HG02870 (cell line): ENCODE data around the gene LRRC8A.
"Not testable (repeated sequence)": the region's sequence is repeated elsewhere in the genome, so short reads cannot be mapped to it uniquely, and the experiment has no call there.

Source experiments
- ATAC-seq: cut with Tn5 transposase; IDR thresholded peaks from one replicate; pipeline ENCODE4 v1.9.1; 2021; ENCODE audit warnings: mild to moderate bottlenecking, moderate library complexity; ENCODE audit not compliant: unreplicated experiment

Gene LRRC8A

DNA sequence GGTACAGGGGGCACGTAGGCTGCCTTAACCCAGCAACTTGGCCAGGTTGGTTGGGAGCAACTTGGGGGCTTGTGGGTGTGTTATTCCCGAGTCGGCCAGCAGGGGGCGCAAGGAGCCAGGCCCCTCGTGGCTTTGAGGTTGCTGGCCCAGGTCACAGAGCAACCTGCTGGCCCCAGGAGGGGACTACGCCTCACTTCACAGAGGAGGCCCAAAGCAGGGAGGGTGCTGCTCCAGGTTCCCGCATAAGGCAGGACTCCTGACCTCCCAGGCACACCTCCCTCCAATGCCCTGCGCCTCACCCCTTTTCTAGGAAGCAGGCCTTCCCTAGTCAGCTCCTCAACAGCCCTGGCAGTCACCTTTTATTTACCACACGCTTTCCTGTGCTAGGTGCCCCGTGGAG, 18.3 kb upstream of the LRRC8A start:
- ATAC-seq, result no peak

DNA sequence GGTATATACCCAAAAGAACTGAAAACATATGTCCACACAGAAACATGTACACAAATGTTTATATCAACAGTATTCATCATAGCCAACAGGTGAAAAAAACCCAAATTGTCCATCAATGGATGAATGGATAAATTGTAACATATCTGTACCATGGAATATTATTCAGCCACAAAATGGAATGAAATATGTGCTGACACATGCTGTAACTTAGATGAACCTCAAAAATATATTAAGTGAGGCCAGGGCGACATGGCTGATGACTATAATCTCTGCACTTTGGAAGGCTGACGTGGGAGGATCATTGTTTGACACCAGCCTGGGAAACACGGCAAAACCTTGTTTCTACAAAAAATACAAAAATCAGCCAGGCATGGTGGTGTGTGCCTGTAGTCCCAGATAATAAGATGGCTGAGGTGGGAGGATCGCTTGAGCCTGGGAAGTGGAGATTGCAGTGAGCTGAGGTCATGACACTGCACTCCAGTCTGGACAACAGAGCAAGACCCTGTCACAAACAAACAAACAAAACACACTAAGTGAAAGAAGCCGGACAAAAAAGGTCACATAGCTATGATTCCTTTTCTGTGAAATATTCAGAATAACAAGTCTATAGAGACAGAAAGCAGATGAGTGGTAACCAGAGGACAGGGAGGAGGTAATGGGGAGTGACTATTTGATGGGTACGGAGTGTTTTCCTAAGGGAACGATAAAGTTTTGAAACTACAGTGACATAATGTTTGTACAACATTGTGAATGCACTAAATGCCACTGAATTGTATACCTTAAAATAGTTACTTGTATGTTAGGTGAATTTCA, 11.6 kb upstream of the LRRC8A start:
- ATAC-seq, result no peak

DNA sequence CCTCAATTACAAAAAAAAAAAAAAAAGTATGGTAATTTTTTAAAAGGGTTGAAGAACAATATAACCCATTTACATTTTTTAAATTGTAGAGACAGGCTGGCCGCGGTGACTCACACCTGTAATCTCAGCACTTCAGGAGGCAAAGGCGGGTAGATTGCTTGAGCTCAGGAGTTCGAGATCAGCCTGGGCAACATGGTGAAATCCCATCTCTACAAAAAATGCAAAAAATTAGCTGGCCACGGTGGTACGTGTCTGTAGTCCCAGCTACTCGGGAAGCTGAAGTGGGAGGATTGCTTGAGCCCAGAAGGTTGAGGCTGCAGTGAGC, 11.0 kb upstream of the LRRC8A start:
- not testable (repeated sequence) for ATAC-seq

DNA sequence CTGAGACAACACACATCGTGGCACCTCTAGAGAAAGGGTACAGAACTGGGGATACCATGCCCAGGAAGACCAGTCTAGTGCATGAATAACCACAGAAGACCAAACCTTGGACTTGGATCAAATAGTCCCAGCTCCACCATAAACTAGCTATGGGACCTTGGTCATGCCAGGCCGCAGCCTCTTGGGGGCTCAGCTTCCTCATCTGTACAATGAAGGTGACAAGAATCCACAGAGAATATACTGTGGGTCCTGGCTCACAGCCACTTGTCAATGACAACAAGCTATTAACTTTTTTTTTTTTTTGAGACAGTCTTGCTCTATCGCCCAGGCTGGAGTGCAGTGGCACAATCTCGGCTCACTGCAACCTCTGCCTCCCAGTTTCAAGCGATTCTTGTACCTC, 4.1 kb upstream of the LRRC8A start:
- ATAC-seq, result no peak

DNA sequence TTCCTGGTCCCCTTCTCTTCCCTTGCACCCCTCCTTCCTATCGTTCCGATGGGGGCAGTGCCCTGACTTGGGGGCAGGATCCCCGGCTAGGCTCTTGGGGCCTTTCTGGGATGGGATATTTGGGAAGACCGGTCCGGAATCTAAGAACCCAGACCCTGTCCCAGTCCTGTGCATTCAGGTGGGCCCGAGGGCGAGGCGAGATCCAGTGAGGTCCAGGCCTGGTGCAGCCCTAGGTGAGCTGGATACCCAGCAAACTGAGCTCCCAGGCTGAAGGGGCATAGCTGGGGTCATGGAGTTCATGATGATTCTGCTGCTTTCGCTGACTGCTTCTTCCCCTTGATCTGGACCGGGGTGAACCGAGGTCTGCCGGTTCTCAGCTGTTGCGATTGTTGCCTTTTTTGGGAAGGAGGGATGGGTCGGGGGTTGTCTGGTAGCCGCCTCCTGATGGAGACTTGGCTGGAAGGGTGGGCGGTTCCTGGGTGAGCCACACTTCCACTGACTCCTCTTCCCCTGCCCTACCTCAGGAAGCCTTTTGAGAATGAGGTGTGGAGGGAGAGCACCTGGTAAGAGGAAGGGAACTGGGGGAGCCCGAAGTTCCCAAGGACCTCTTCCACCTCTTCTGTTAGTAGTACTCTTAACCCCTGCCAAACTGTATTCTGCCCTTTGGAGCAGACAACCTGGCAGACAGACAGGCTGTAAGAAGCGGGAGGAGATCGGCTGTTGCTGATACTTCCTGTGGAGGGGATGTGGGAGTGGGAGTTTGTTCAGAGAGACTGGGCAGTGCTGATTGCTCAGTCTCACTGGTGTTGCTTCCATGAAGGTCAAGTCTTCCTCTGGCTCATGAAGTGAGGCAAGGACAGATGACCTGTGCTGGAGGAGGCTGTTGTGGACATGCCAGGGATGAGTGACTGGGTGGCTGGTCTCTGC, 1.0 kb downstream of the LRRC8A start:
- ATAC-seq, result no peak

DNA sequence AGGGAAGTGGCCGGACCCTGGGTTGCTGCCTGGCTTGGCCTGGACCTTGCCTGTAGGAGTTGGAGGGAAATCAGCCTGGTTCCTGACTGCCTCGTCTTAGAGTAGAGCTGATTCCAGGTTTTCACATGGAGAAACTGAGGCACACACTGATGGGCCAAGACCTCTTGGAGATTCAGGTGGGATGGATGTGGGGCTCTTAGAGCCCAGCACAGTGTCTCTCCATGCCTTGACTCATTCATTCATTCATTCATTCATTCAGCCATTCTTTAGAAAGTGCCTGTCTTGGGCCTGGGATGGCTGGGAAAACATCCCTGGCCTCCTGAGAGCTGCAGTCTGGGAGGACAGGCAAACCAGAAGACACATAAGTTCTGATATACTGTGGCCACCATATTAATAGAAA, 2.2 kb downstream of the LRRC8A start:
- ATAC-seq, result no peak

DNA sequence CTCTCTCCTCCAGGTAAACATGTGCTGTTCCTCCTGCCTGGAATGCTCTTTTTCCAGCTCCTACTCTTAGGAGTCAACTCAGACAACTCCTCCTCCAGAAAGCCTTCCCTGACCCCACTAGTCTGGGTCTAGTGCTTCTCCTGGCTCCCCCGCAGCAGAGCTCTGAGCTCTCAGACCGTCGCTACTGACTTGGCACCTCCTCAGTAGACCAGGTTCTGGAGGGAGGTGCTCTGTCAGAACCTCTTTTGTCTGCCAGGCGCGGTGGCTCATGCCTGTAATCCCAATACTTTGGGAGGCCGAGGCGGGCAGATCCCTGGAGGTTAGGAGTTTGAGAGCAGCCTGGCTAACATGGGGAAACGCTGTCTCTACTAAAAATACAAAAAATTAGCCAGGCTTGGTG, 3.4 kb downstream of the LRRC8A start:
- ATAC-seq, result no peak

DNA sequence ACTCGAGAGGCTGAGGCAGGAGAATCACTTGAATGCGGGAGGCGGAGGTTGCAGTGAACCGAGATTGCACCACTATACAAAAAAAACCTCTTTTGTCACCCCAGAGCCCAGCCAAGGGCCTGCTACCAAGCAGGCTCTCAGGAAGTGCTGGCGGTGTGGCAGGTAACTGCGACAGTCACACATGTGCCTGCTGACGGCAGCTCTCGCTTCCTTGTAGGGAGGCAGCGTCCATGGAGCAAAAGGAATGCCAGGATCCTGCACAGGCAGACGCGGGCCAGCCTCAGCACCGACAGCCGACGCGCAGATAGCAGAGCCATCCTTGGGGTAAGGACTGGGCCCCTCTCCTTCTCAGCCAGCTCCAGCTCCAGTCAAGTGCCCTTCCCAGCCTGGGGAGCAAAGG, 3.9 kb downstream of the LRRC8A start:
- ATAC-seq, result no peak

DNA sequence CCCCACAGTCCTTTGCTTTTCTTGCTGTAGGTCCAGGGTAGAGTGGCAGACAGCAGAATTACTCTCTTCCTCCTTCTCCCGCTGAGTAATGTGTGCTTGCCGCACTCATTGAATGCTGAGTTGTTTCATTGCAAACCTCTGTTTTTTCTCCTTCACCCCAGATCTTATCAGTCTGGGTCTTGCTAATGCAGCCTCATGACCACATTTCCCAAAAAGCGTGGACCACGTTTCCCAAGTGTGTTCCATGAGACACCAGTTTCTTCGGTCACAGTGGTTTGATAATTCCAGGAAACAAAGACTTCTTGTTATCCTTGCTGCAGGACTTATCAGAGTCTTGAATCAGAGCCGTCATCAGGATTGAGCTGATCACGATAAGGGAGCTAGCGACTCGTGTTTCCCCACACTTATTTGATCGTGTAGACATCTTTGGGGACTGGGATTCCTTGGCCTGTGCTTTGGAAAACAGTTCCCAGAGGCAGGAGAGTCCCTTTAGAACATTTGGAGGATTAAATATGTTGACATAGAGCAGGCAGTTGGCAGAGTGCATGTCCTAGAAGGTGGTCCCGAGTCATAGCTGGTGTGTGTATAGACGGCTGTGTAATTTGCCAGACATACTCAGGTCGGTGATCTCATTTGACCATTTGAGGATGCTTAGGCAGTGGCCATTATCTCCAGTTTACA, 4.4 kb downstream of the LRRC8A start:
- ATAC-seq, result no peak

DNA sequence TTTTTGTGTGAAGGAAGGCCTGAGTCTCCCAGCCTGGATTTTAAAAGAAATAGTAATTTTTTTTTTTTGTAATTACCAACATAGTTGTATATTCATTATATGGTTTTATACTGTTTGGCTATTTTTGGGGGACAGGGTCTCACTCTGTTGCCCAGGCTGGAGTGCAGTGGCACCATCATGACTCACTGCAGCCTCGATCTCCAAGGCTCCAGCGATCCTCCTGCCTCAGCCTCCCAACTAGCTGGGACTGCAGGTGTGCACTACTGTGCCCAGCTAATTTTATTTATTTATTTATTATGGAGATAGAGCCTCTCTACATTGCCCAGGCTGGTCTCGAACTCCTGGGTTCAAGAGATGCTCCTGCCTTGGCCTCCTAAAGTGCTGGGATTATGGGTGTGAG, 5.1 kb downstream of the LRRC8A start:
- ATAC-seq, result no peak

DNA sequence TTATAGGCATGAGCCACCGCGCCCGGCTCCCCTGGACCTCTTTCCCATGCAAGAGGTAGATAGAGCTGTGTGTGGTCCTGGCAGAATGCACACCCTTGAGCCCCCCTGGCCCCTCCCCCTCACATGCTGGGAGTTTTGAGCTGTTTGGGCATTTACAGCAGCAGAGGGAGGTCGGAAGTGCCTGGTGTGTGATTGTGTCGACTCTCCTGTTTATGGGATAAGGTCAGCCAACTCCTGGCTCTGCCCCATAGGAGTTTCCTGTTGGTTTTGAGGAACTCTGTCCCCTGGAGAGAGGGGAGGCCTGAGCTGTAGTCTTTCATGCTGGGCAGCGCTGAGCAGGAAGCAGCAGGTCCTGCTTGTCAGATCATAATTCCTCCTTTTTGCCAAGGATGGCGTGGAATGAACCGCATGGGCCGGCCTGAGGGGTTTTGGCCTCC, 6.0 kb downstream of the LRRC8A start:
- no peak for ATAC-seq

DNA sequence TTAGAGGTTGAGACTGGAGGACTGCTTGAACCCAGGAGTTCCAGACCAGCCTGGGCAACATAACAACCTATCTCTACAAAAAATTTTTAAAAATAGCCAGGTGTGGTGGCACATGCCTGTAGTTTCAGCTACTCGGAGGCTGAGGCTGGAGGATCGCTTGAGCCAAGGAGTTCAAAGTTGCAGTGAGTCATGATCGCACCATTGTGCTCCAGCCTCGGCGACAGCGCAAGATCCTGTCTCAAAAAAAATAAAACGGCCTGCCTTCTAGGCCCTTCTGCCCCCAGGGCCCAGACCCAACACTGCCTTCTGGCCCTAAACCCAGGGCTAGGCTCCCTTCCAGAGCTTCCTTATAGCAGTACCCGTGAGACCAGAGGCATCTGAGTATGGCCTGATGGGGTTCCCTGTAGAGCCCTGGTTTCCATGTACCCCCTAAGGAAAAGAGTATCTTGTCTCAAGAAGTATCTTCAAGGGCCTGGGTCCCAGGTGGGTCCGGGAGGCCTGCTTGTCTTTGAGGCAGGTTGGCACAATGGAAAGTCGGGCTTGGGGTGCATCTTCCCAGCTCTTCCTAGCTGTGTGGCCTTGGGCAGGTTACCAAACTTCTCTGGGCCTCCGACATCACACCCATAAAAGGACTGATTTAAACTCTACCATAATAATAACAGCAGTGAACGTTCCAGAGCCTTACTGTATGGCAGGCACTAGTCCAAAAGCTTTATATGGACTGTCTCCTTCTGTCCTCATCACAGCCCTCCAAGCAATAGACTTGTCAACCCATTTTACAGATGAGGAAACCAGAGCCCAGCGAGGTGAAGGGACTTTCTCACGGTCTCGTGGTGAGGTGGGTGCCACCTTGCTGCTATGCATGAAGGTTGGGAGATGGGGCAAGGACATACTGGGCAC, 9.6 kb downstream of the LRRC8A start:
- ATAC-seq, result no peak

DNA sequence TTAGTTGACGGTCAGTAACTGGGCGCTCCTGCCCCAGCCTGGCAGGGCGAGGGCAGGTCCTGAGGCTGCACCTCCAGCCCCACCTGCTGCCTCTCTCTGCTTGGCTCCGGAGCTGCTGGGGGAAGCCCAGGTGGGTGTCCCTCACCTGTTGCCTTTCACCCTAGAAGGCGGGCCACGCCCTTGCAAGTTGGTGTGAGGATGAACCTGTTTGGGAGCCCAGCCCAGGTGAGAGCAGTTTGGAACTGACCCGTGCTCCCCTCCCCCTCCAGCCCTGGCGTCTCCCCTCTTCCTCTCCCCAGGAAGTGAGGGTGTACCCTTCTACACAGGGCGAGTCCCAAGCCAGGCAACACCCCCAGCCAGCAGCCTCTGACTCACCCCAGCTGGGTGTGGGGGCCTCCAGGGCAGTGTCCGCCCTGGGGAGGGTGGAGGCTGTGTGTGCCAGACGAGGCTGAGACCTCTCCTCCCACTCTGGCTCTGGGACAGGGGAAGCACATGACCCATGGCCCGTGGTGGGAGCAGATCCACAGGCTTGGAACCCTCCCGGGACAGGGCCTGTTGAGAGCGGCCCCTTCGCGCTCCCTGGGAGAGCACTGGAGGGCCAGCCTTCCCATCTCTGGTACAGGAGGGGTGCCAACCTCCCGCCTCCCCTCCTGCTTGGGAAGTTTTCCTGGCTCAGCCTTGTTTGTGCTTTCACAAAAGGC, 10.4 kb downstream of the LRRC8A start:
- ATAC-seq, result no peak

DNA sequence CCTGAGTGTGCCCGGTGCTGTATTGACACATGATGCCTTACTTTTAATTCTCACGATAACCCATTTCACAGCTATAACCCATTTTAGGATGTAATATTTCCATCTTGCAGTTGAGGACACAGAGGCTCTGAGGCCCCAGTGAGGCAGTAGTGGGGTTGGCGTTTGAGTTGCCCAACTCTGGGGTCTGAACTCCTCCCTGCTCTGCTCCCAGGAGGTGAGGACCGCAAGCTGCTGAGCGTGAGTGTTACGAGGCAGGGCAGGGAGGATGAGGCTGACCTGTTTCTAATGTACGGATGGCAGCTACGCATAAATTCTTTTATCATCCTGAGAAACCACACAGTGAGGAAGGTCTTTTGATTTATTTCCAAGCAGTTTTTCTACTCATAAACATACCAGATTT, 11.4 kb downstream of the LRRC8A start:
- ATAC-seq, result no peak

DNA sequence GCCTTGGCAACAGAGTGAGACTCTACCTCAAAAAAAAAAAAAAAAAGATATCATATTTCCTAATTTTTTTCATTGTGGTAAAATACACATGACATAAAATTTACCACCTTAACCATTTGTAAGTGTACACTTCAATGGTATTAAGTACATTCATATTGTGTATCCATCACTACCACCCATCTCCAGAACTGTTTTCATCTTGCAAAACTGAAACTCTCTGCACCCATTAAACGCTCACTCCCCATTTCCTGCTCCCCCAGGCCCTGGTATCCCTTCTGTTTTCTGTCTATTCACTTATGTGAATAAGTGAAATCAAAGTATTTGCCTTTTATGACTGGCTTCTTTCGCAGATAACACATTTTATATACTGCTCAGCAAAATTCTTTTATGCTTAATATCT, 12.8 kb downstream of the LRRC8A start:
- no peak for ATAC-seq

DNA sequence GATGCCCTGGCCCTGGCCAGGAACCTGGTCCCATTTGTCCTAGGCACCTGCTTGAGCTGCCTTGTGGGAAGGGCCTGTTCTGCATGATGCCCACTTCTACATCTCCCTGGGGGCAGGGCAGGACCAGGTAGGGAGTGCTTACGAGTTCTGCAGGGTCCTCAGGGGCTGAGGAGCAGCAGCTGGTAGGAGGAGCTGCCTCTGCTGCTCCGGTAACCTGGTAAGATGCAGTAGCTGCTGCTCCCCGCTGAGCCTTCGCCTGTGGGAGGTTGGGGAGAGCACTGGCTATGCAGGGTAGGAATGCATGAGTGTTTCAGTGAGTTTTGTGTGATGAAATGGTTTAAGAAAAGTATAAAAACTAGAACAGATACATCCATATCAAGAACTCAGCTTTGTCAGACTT, 13.6 kb downstream of the LRRC8A start:
- ATAC-seq, result no peak

DNA sequence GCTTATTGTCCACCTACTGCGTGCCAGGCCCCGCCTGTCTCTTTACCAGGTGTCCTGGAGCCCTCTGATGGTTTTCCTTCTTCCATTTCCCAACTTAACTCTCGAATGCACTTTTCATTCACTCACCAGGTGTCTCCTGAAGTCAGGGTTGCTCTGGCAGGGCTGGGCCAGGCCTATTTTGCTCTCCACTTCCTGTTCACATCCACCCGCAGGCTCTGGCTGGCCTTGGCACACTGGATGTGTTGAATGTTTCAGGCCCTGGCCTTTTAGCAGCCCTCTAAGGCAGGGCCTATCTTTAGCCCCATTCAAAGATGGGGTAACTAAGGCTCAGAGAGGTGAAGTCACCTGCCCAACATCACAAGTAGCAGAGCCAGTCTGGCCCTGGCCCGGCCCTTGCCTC, 16.4 kb downstream of the LRRC8A start:
- no peak for ATAC-seq

DNA sequence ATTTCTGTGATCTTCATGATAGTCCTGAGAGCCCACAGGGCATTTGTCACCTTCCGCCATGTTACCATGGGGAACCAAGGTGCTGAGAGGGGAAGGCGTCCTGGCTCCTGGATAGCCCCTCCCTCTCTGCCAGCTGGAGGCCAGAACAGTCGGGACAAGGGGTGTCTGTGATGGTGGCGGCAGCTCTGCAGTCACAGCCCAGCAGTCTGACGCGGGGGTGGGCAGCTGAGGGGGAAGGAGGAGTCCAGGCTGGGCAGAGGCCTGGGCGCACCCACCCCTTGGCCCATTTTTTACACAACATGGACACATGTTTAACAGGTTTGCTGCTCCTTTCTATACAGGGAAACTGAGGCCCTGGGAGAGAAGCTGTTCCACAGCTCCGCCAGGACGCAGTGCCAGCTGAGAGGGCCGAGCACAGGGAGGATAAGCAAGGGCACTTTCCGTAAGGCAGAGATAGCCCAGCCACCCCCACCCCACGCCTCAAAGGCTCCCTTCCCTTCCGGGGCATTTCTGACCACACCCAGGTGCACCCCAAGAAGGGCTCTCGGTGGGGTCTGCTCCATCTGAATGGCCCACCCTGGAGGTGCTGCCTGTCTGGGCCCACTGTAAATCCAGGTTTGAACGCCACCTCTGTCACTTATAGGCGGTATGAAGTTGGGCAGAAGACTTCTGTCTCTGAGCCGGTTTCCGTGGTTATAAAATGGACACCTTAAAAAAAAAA, 17.1 kb downstream of the LRRC8A start:
- ATAC-seq, result no peak

DNA sequence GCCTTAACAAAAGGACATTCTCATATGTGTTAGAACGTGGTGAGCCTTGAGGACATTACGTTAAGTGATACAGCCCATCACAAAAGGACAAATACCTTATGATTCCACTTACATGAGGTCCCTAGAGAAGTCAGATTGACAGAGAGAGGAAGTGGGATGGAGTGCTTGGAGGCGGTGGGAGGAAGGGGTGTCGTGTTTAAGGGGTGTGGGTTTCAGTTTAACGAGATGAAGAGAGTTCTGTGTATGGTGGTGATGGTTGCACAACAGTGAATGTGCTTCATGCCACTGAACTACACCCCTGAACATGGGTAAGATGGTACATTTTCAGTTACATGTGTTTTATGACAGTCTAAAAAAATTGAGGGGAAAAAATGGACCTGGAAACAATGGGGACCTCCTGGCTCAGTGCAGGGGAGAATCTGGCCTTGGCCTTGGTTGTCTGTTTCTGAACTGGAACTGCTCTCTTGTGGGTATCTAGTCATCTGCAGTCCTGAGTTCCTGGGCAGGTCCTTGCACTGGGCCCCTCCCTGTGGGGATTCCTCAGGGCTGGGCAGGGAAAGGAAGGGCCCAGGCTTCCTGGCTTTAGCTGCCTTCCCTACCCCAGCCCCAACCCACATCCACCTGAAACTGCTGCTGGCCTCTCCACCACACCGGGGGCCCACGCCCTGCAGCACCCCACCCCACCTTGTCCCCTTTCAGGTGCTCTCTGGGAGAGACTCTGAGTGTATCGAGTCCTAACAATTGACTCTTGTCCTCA, 17.8 kb downstream of the LRRC8A start:
- no peak for ATAC-seq
